Activated CD8-positive, alpha-beta T cell treated with anti-CD3 and anti-CD28 coated beads for 36 hours (primary cell): ENCODE data around the gene PRIM1. TPM values are rescaled to one million over a fixed set of nuclear protein-coding genes. Genes with fewer than 3 reads are reported as not detected.

Experiments
- ATAC-seq: fragments of 200-7000 bp; cut with Tn5 transposase; one replicate; pipeline ENCODE4 v1.10.0; 2021; ENCODE audit warnings: mild to moderate bottlenecking, moderate library complexity
- CTCF ChIA-PET: fragments of 350-600 bp; sonication (Branson Sonifier 250); formaldehyde crosslinking; loops from one replicate; lab custom pipeline; 2021; ENCODE audit warnings: antibody characterized with exemption; lab: Charles Lee
- POLR2A ChIA-PET: fragments of 350-600 bp; sonication (Branson Sonifier 250); formaldehyde crosslinking; loops from one replicate; lab custom pipeline; 2021; ENCODE audit warnings: antibody characterized with exemption; lab: Charles Lee
- DNase-seq: peaks from one replicate; pipeline ENCODE4 v3.0.0-alpha.2; 2020
- H3K27ac Mint-ChIP-seq: one replicate; pipeline ENCODE4 v1.8.0; 2021; ENCODE audit warnings: mild to moderate bottlenecking, mixed read lengths
- H3K27me3 Mint-ChIP-seq: one replicate; pipeline ENCODE4 v1.8.0; 2021; ENCODE audit warnings: mixed read lengths
- H3K36me3 Mint-ChIP-seq: one replicate; pipeline ENCODE4 v1.8.0; 2021; ENCODE audit warnings: low read depth, mixed read lengths
- H3K4me1 Mint-ChIP-seq: one replicate; pipeline ENCODE4 v1.8.0; 2021; ENCODE audit warnings: low read depth, mixed read lengths
- H3K4me3 Mint-ChIP-seq: one replicate; pipeline ENCODE4 v1.8.0; 2021; ENCODE audit warnings: mild to moderate bottlenecking, moderate library complexity, mixed read lengths
- H3K9me3 Mint-ChIP-seq: one replicate; pipeline ENCODE4 v1.8.0; 2021; ENCODE audit warnings: mixed read lengths
- intact Hi-C: fragments of 100-400 bp; cut with micrococcal nuclease; formaldehyde crosslinking; loops from one replicate; pipeline ENCODE4 v1.10.0; 2022
- total RNA-seq, 2 experiments: library from RNA; stranded (reverse); gene quantifications; one replicate each; pipeline ENCODE4 v1.2.3, GENCODE V29; 2021
- TF ChIP-seq, protein P1 (sequence below): fragments of 200-600 bp; IDR thresholded peaks from one replicate; pipeline ENCODE4 v1.8.0; 2022; ENCODE audit warnings: antibody characterized with exemption, mild to moderate bottlenecking

The PRIM1 gene
- total RNA-seq, 2 experiments from 2014 or later = 80.3 to 86.7 TPM

DNA sequence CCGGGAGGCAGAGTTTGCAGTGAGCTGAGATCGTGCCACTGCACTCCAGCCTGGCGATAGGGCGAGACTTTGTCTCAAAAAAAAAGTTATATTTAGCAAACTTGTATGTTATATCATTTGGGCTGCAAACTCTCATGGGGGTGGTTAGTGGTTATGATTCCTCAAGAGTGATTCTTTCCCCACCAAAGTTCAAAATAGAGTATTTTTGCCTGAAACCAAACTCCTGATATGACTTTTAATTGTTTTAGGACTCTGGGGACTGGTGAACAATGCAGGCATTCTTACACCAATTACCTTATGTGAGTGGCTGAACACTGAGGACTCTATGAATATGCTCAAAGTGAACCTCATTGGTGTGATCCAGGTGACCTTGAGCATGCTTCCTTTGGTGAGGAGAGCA lies 29.6 kb upstream of the PRIM1 start:
- TF ChIP-seq, protein P1, sequence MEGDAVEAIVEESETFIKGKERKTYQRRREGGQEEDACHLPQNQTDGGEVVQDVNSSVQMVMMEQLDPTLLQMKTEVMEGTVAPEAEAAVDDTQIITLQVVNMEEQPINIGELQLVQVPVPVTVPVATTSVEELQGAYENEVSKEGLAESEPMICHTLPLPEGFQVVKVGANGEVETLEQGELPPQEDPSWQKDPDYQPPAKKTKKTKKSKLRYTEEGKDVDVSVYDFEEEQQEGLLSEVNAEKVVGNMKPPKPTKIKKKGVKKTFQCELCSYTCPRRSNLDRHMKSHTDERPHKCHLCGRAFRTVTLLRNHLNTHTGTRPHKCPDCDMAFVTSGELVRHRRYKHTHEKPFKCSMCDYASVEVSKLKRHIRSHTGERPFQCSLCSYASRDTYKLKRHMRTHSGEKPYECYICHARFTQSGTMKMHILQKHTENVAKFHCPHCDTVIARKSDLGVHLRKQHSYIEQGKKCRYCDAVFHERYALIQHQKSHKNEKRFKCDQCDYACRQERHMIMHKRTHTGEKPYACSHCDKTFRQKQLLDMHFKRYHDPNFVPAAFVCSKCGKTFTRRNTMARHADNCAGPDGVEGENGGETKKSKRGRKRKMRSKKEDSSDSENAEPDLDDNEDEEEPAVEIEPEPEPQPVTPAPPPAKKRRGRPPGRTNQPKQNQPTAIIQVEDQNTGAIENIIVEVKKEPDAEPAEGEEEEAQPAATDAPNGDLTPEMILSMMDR = no peak
- Mint-ChIP-seq H3K4me3 (no peak overlapping the region), H3K36me3 (no peaks in the 10 kb centered on the region), H3K27me3 (no peaks in the 10 kb centered on the region), H3K9me3 (no peaks in the 10 kb centered on the region), H3K27ac (no peak overlapping the region), H3K4me1 (no peaks in the 10 kb centered on the region)
- ChIA-PET CTCF (no interaction called here), POLR2A (no interaction called here)
- ATAC-seq (no peak), DNase-seq (no peak)
- intact Hi-C loops = no loop called here

DNA sequence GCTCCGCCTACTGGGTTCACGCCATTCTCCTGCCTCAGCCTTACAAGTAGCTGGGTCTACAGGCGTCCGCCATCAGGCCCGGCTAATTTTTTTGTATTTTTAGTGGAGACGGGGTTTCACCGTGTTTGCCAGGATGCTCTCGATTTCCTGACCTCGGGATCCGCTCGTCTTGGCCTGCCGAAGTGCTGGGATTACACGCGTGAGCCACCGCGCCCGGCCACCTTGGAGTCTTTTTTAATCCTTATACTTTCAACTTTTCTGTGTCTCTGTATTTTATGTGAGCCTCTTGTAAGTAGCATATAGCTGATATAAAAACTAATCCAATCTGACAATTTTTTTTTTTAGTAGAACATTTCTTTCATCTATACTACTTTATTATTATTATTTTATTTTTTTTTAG lies 26.6 kb upstream of the PRIM1 start:
- no peaks in the 10 kb centered on the region for H3K27me3 Mint-ChIP-seq
- no peaks in the 10 kb centered on the region for H3K36me3 Mint-ChIP-seq
- ChIA-PET CTCF (interaction anchor here (0.6 to 1.3 kb wide), 2 partner anchors 209 to 237 kb away, joined by 3 read pairs; no protein-coding TSS in a partner anchor), POLR2A (no interaction called here)
- ATAC-seq = no peak
- H3K4me3 Mint-ChIP-seq = no peak overlapping the region
- DNase-seq = no peak
- intact Hi-C loops = no loop called here
- TF ChIP-seq, protein P1 = no peak
- H3K27ac Mint-ChIP-seq = no peak overlapping the region
- H3K4me1 Mint-ChIP-seq = no peaks in the 10 kb centered on the region
- H3K9me3 Mint-ChIP-seq = no peaks in the 10 kb centered on the region

DNA sequence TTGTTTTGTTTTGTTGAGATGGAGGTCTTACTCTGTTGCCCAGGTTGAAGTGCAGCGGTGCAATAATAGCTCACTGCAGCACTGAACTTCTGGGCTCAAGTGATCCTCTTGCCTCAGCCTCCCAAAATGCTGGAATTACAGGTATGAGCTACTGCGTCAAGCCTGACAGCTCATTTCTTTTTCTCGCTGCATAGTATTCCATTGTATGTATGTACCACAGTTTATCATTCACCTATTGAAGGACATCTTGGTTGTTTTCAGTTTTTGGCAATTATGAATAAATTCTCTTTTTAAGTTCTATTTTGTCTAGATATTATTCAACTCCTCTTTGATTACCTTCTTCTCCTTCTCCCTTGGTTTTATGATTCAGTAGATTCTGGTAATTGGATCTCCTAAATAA lies 24.5 kb upstream of the PRIM1 start:
- ChIA-PET CTCF (interaction anchor here (0.6 kb wide), 1 partner anchor 38 kb away, joined by 3 read pairs; no protein-coding TSS in a partner anchor), POLR2A (no interaction called here)
- ATAC-seq = no peak
- TF ChIP-seq, protein P1 = no peak
- Mint-ChIP-seq H3K27me3 (no peaks in the 10 kb centered on the region), H3K9me3 (no peaks in the 10 kb centered on the region), H3K4me1 (no peaks in the 10 kb centered on the region), H3K4me3 (no peak overlapping the region), H3K36me3 (no peaks in the 10 kb centered on the region), H3K27ac (no peak overlapping the region)
- DNase-seq = no peak
- intact Hi-C loops = no loop called here

DNA sequence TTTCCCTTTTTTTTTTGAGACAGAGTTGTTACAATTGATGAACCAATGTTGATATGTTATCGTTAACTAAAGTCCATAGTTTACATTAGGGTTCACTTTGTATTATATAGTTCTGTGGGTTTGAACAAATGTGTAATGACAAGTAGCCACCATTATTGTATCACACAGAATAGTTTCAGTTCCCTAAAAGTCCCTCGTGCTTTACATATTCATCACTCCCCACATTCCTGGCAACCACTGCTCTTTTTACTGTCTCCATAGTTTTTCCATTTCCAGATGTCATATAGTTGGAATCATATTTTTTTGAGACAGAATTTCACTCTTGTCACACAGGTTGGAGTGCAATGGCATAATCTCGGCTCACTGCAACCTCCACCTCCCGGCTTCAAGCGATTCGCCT lies 23.5 kb upstream of the PRIM1 start:
- H3K4me3 Mint-ChIP-seq = no peak overlapping the region
- TF ChIP-seq, protein P1 = no peak
- intact Hi-C loops = no loop called here
- ChIA-PET POLR2A (no interaction called here), CTCF (interaction anchor here (0.6 to 0.7 kb wide), 2 partner anchors 17 to 242 kb away, joined by 3 read pairs; no protein-coding TSS in a partner anchor)
- no peak for ATAC-seq
- H3K9me3 Mint-ChIP-seq = no peaks in the 10 kb centered on the region
- no peaks in the 10 kb centered on the region for H3K27me3 Mint-ChIP-seq
- no peaks in the 10 kb centered on the region for H3K4me1 Mint-ChIP-seq
- H3K27ac Mint-ChIP-seq = no peak overlapping the region
- H3K36me3 Mint-ChIP-seq = no peaks in the 10 kb centered on the region
- DNase-seq = no peak

DNA sequence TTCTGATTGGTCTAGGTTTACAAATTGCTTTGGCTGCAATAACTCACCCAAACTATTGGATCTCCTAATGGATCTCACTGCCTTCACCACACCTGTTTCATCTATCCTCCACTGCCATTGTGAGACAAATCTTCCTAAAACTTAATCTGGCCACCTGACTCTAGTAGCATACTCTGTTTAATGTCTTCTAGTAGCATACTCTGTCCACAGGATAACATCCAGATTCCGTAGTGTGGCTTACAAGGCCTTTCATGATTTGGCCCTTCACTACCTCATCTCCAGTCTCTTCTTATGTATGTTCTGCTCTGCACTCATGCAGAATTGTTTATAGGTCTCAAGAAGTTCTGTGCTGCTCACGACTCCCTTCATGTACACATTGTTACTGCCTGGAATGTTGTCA lies 21.0 kb upstream of the PRIM1 start:
- DNase-seq (no peak), ATAC-seq (no peak)
- Mint-ChIP-seq H3K36me3 (no peaks in the 10 kb centered on the region), H3K27me3 (no peaks in the 10 kb centered on the region), H3K9me3 (no peaks in the 10 kb centered on the region), H3K4me1 (no peaks in the 10 kb centered on the region), H3K4me3 (no peak overlapping the region), H3K27ac (no peak overlapping the region)
- TF ChIP-seq, protein P1 = no peak
- POLR2A ChIA-PET = no interaction called here
- CTCF ChIA-PET = no interaction called here
- intact Hi-C loops = no loop called here
